Hepatocyte (in vitro differentiated cells): ENCODE measurements around the gene EHMT2. TPM values are rescaled to one million over a fixed set of nuclear protein-coding genes. Genes with fewer than 3 reads are reported as not detected.

ENCODE experiments used
- DNase-seq: peaks from one replicate; pipeline ENCODE4 v3.0.0-alpha.2; 2016; ENCODE audit warnings: low spot score
- H2AFZ ChIP-seq: fragments of 200-600 bp; sonication (generic); 2 replicates; pipeline ENCODE4 v1.6.0; 2016; ENCODE audit warnings: antibody characterized with exemption, mild to moderate bottlenecking
- H3K27ac ChIP-seq: fragments of 200-600 bp; sonication (generic); 2 replicates; pipeline ENCODE4 v1.5.1; 2016; ENCODE audit warnings: mild to moderate bottlenecking
- H3K27me3 ChIP-seq: fragments of 200-600 bp; sonication (generic); 2 replicates; pipeline ENCODE4 v1.6.1; 2016
- H3K36me3 ChIP-seq: fragments of 200-600 bp; sonication (generic); replicated peaks from 2 replicates; pipeline ENCODE4 v1.5.1; 2016; ENCODE audit warnings: low read depth; ENCODE audit not compliant: insufficient read depth
- H3K4me1 ChIP-seq: fragments of 200-600 bp; sonication (generic); 2 replicates; pipeline ENCODE4 v1.5.1; 2016; ENCODE audit warnings: mild to moderate bottlenecking, moderate library complexity; ENCODE audit not compliant: insufficient read depth
- H3K4me2 ChIP-seq: fragments of 200-600 bp; sonication (generic); 2 replicates; pipeline ENCODE4 v1.6.0; 2016
- H3K4me3 ChIP-seq: fragments of 200-600 bp; sonication (generic); 2 replicates; pipeline ENCODE4 v1.5.1; 2016; ENCODE audit warnings: mild to moderate bottlenecking
- H3K79me2 ChIP-seq: fragments of 200-600 bp; sonication (generic); 2 replicates; pipeline ENCODE4 v1.6.0; 2017; ENCODE audit warnings: mild to moderate bottlenecking
- H3K9me2 ChIP-seq: fragments of 200-600 bp; sonication (generic); replicated peaks from 2 replicates; pipeline ENCODE4 v1.6.0; 2017; ENCODE audit warnings: mild to moderate bottlenecking; ENCODE audit not compliant: insufficient read depth
- H3K9me3 ChIP-seq: fragments of 200-600 bp; sonication (generic); 2 replicates; pipeline ENCODE4 v1.5.1; 2016; ENCODE audit warnings: low read depth, mild to moderate bottlenecking
- H4K20me1 ChIP-seq: fragments of 200-600 bp; sonication (generic); 2 replicates; pipeline ENCODE4 v1.6.0; 2016; ENCODE audit warnings: mild to moderate bottlenecking; ENCODE audit not compliant: insufficient read depth, poor library complexity, severe bottlenecking
- CTCF ChIP-seq: fragments of 200-600 bp; sonication (generic); IDR thresholded peaks from 2 replicates; pipeline ENCODE4 v1.5.1; 2016; ENCODE audit warnings: antibody characterized with exemption, mild to moderate bottlenecking; ENCODE audit not compliant: poor library complexity
- EZH2 ChIP-seq: fragments of 200-600 bp; sonication (generic); IDR thresholded peaks from 2 replicates; pipeline ENCODE4 v1.6.1; 2016; ENCODE audit warnings: antibody characterized with exemption, mild to moderate bottlenecking, borderline replicate concordance
- EZH2phosphoT487 ChIP-seq: fragments of 200-600 bp; sonication (generic); IDR thresholded peaks from one replicate; pipeline ENCODE4 v1.6.1; 2018; ENCODE audit warnings: antibody characterized with exemption, mild to moderate bottlenecking, low read depth, moderate library complexity; ENCODE audit not compliant: unreplicated experiment, severe bottlenecking
- WGBS: methylation state at CpG from one replicate; pipeline ENCODE4 v1.1.6; 2016; ENCODE audit warnings: low lambda C conversion rate; ENCODE audit errors: missing lambda C conversion rate; 5-methylcytosine and 5-hydroxymethylcytosine counted together
- polyA plus RNA-seq: library from polyadenylated mRNA; unstranded; fragments of >200 nt; fragmentation: Nextera tagmentation; extraction: Ambion mirVana; gene quantifications from 2 replicates; pipeline ENCODE4 v1.2.1, GENCODE V29; 2016
- total RNA-seq: library from RNA; depleted of rRNA; stranded (reverse); fragments of >200 nt; gene quantifications from 2 replicates; pipeline ENCODE4 v1.2.3, GENCODE V29; 2014

Gene EHMT2
- total and polyA plus RNA-seq, 2 experiments from 2014 or later = 40.0 to 41.9 TPM

- Histone ChIP-seq H3K9me3 (no peaks in the 10 kb centered on the region), H4K20me1 (no peaks in the 10 kb centered on the region), H3K4me3 (no peak within 1 kb of the TSS), H3K4me2 (peak within 1 kb of the TSS; percentile 72), H3K9me2 (no peaks in the 10 kb centered on the region), H3K36me3 (no peaks in the 10 kb centered on the region), H2AFZ (no peak within 1 kb of the TSS), H3K27me3 (no peaks in the 10 kb centered on the region), H3K4me1 (peaks cover 19% of the 10 kb centered on the region), H3K27ac (peak within 1 kb of the TSS; percentile 95), H3K79me2 (peaks cover 4% of the 10 kb centered on the region)
- TF ChIP-seq CTCF (no peak), EZH2 (no peak), EZH2phosphoT487 (no peak)
- WGBS = 44% methylated on average over 11 of the region's 11 CpGs
- DNase-seq = peak; percentile 89
Observed at GRCh38 chr6:31945507-31946369, 48.2 kb upstream of the EHMT2 start, which contains the start of gene CFB. Gene CFB, plus strand, starts transcription at chr6:31946095. Its CDS starts 127 bp downstream, at chr6:31946222.

- no peak overlapping the region for H2AFZ ChIP-seq
- 87% methylated on average over 9 of the region's 9 CpGs for WGBS
Observed at GRCh38 chr6:31945154-31945506, 47.6 kb upstream of the EHMT2 start.

GRCh38 chr6:31943742-31944141 is 46.2 kb upstream of the EHMT2 start:
- H2AFZ ChIP-seq = no peak overlapping the region
- no peak overlapping the region for H3K27ac ChIP-seq
- no peak overlapping the region for H3K4me2 ChIP-seq
- WGBS = 85% methylated on average over 3 of the region's 3 CpGs
- no peaks in the 10 kb centered on the region for H4K20me1 ChIP-seq
- H3K4me3 ChIP-seq = no peak overlapping the region
- TF ChIP-seq EZH2 = no peak
- TF ChIP-seq EZH2phosphoT487 = no peak
- TF ChIP-seq CTCF = no peak
- H3K27me3 ChIP-seq = no peaks in the 10 kb centered on the region
- DNase-seq = no peak
- no peaks in the 10 kb centered on the region for H3K9me3 ChIP-seq
- no peaks in the 10 kb centered on the region for H3K9me2 ChIP-seq
- peaks cover 4% of the 10 kb centered on the region for H3K79me2 ChIP-seq
- no peaks in the 10 kb centered on the region for H3K36me3 ChIP-seq
- H3K4me1 ChIP-seq = peaks cover 23% of the 10 kb centered on the region

More at GRCh38 chr6:31945154-31945506, 47.6 kb upstream of the EHMT2 start:
- H4K20me1 ChIP-seq = no peaks in the 10 kb centered on the region
- TF ChIP-seq CTCF = no peak
- no peak for TF ChIP-seq EZH2
- TF ChIP-seq EZH2phosphoT487 = no peak
- peak overlapping the region; percentile 50 for H3K4me2 ChIP-seq
- H3K4me3 ChIP-seq = no peak overlapping the region
- no peaks in the 10 kb centered on the region for H3K36me3 ChIP-seq
- H3K79me2 ChIP-seq = peaks cover 4% of the 10 kb centered on the region
- H3K4me1 ChIP-seq = peaks cover 23% of the 10 kb centered on the region
- no peaks in the 10 kb centered on the region for H3K9me3 ChIP-seq
- DNase-seq = no peak
- no peaks in the 10 kb centered on the region for H3K9me2 ChIP-seq
- no peaks in the 10 kb centered on the region for H3K27me3 ChIP-seq
- peak overlapping the region; percentile 95 for H3K27ac ChIP-seq
